ENCODE results near the gene EIF4EBP2. TPM values are rescaled to one million over a fixed set of nuclear protein-coding genes. Genes with fewer than 3 reads are reported as not detected.

Gene EIF4EBP2
- polyA plus RNA-seq, 2 of the 4 experiments (the other 2 are of a cell fraction) = 13.0 to 15.4 TPM

- 83% methylated on average over 17 of the region's 17 CpGs for WGBS (ENCODE audit: missing lambda C conversion rate)
- TF ChIP-seq BHLHE40 (IDR thresholded peaks at IDR 0.05; ENCODE audit: low read depth, low read length) (no peak), HOXB5 (CRISPR knock-in tag; IDR thresholded peaks at IDR 0.05) (no peak), MAX (IDR thresholded peaks at IDR 0.05) (no peak), ZC3H11A (IDR thresholded peaks at IDR 0.05) (no peak), FOSL2 (IDR thresholded peaks at IDR 0.05) (no peak), FOSL2 (CRISPR knock-in tag; IDR thresholded peaks at IDR 0.05) (no peak), E2F6 (IDR thresholded peaks at IDR 0.05; ENCODE audit: borderline replicate concordance, low read depth) (0 out of 2 replicates have a peak, but pooled peaks have one; percentile 6), ZFP36 (IDR thresholded peaks at IDR 0.05; ENCODE audit: borderline replicate concordance, partially characterized antibody) (peak; percentile 57), TP53 (CRISPR knock-in tag; IDR thresholded peaks at IDR 0.05) (no peak), POLR2A (IDR thresholded peaks at IDR 0.05; ENCODE audit: low read length) (no peak), NFE2L2 (conservative IDR thresholded peaks at IDR 0.05; ENCODE audit: low read length) (no peak), HOXA7 (CRISPR knock-in tag; IDR thresholded peaks at IDR 0.05) (no peak)
- TF ChIP-seq, protein P1, sequence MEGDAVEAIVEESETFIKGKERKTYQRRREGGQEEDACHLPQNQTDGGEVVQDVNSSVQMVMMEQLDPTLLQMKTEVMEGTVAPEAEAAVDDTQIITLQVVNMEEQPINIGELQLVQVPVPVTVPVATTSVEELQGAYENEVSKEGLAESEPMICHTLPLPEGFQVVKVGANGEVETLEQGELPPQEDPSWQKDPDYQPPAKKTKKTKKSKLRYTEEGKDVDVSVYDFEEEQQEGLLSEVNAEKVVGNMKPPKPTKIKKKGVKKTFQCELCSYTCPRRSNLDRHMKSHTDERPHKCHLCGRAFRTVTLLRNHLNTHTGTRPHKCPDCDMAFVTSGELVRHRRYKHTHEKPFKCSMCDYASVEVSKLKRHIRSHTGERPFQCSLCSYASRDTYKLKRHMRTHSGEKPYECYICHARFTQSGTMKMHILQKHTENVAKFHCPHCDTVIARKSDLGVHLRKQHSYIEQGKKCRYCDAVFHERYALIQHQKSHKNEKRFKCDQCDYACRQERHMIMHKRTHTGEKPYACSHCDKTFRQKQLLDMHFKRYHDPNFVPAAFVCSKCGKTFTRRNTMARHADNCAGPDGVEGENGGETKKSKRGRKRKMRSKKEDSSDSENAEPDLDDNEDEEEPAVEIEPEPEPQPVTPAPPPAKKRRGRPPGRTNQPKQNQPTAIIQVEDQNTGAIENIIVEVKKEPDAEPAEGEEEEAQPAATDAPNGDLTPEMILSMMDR (IDR thresholded peaks at IDR 0.05) = no peak
- FAIRE-seq (no peak), ATAC-seq (no peak), DNase-seq (ENCODE audit: low read depth in 1 of 2, low spot score in 1 of 2) (no peak)
- Histone ChIP-seq H3K4me3 (no peak overlapping the region), H3K9me3 (no peaks in the 10 kb centered on the region), H3K4me1 (peaks cover 5% of the 10 kb centered on the region), H3K27ac (0 out of 6 replicates have a peak overlapping the region, but pooled peaks of 1 of the 2 experiments have one; percentile 67), H3K4me2 (peak overlapping the region; percentile 40)
- CTCF ChIA-PET = interaction anchor here (0.6 to 19.9 kb wide), 3 partner anchors 17 to 92 kb away, joined by 3 to 376 read pairs (median 3); no protein-coding TSS in a partner anchor
- POLR2A ChIA-PET = no interaction called here
These were observed 53.9 kb downstream of the EIF4EBP2 start for GRCh38 chr10:70457759-70458305.

- TF ChIP-seq CEBPB (IDR thresholded peaks at IDR 0.05) (no peak), E2F6 (IDR thresholded peaks at IDR 0.05; ENCODE audit: borderline replicate concordance, low read depth) (0 out of 2 replicates have a peak, but pooled peaks have one; percentile 19)
- Histone ChIP-seq H3K4me1 (peaks cover 5% of the 10 kb centered on the region), H3K27ac (peak overlapping the region in 1 of 2 experiments; percentile 67; a peak in 2 of 6 replicates), H3K4me2 (peak overlapping the region; percentile 40), H3K9me3 (no peaks in the 10 kb centered on the region), H3K4me3 (no peak overlapping the region)
- CTCF ChIA-PET = interaction anchor here (0.5 to 19.9 kb wide), 5 partner anchors 9 to 446 kb away, joined by 3 to 376 read pairs (median 49); no protein-coding TSS in a partner anchor
- WGBS (ENCODE audit: missing lambda C conversion rate) = 69% methylated on average over 52 of the region's 62 CpGs
- no peak for FAIRE-seq
- DNase-seq (ENCODE audit: low read depth in 1 of 2, low spot score in 1 of 2) = no peak
- peak; percentile 25 to 36; a peak in 3 of 6 replicates for ATAC-seq
- POLR2A ChIA-PET = no interaction called here
These were observed 54.5 kb downstream of the EIF4EBP2 start for GRCh38 chr10:70458329-70459060.

- H3K4me1 ChIP-seq = peaks cover 5% of the 10 kb centered on the region
- no peak for DNase-seq (ENCODE audit: low read depth in 1 of 2, low spot score in 1 of 2)
- TF ChIP-seq JUNB (IDR thresholded peaks at IDR 0.05) (no peak), NPAS2 (CRISPR knock-in tag; IDR thresholded peaks at IDR 0.05; ENCODE audit: borderline replicate concordance) (no peak)
- H3K9me3 ChIP-seq = no peaks in the 10 kb centered on the region
- CTCF ChIA-PET = interaction anchor here (0.5 to 19.9 kb wide), 5 partner anchors 10 to 445 kb away, joined by 3 to 376 read pairs (median 49); no protein-coding TSS in a partner anchor
- POLR2A ChIA-PET = no interaction called here
- H3K4me2 ChIP-seq = no peak overlapping the region; the same call in 2 of the 3 replicates
- H3K27ac ChIP-seq = no peak overlapping the region
- no peak overlapping the region for H3K4me3 ChIP-seq
- no peak for FAIRE-seq
- WGBS (ENCODE audit: missing lambda C conversion rate) = 68% methylated on average over 16 of the region's 19 CpGs
- no peak for ATAC-seq
These were observed 55.3 kb downstream of the EIF4EBP2 start for GRCh38 chr10:70459061-70459773.
